ENCODE measurements around the gene IL15RA. TPM values are rescaled to one million over a fixed set of nuclear protein-coding genes. Genes with fewer than 3 reads are reported as not detected.

IL15RA gene
- total and polyA plus RNA-seq, 2 of the 8 experiments (the other 6 are each of a cell fraction or from before 2014, with no cell fraction given) = 1.3 to 1.4 TPM

GRCh38 chr10:6002809-6003510 lies 25.6 kb upstream of the IL15RA start:
- TF ChIP-seq ZNF274 (IDR thresholded peaks at IDR 0.05; ENCODE audit: borderline replicate concordance, extremely low read depth, low read length) (no peak), SP1 (IDR thresholded peaks at IDR 0.05; ENCODE audit: low read depth, low read length) (no peak), TBP (IDR thresholded peaks at IDR 0.05; ENCODE audit: low read depth, low read length) (no peak), EP300 (IDR thresholded peaks at IDR 0.05; ENCODE audit: borderline replicate concordance in 1 of 2, low read depth in 2 of 2, low read length in 2 of 2) (no peak), CHD1 (IDR thresholded peaks at IDR 0.05; ENCODE audit: low read depth, low read length) (no peak), RAD21 (IDR thresholded peaks at IDR 0.05 in 1 of 2, conservative IDR thresholded peaks at IDR 0.05 in 1 of 2; ENCODE audit: low read depth in 2 of 2, low read length in 2 of 2) (no peak), GABPA (IDR thresholded peaks at IDR 0.05; ENCODE audit: borderline replicate concordance, insufficient read depth, low read length) (no peak), NRF1 (IDR thresholded peaks at IDR 0.05; ENCODE audit: low read depth, low read length) (no peak), SIN3A (conservative IDR thresholded peaks at IDR 0.05 in 1 of 2, IDR thresholded peaks at IDR 0.05 in 1 of 2; ENCODE audit: low read depth in 1 of 2, low read length in 2 of 2) (no peak)
- Histone ChIP-seq H3K27ac (ENCODE audit: low read depth, low read length) (no peak overlapping the region), H3K18ac (ENCODE audit: extremely low read depth, low read length) (no peak overlapping the region), H3K4me3 (ENCODE audit: extremely low read depth in 1 of 4, insufficient read depth in 2 of 4, low read depth in 3 of 4, low read length in 4 of 4) (no peak overlapping the region), H3K9me3 (ENCODE audit: insufficient read depth in 2 of 2, low read depth in 1 of 2, low read length in 1 of 2) (peaks cover 4 to 8% of the 10 kb centered on the region in 2 experiments; a peak in 3 of 4 replicates), H2BK120ac (replicated peaks; ENCODE audit: low read depth, low read length) (no peak overlapping the region), H3K79me1 (ENCODE audit: low read depth, low read length) (no peaks in the 10 kb centered on the region), H4K91ac (replicated peaks; ENCODE audit: insufficient read length, low read length) (no peak overlapping the region), H3K56ac (replicated peaks; ENCODE audit: insufficient read length, low read depth, low read length) (no peak overlapping the region), H3K27me3 (replicated peaks in 1 of 4; ENCODE audit: control insufficient read depth in 3 of 4, extremely low read depth in 1 of 4, insufficient read depth in 3 of 4, low read length in 3 of 4) (no peaks in the 10 kb centered on the region), H3K9ac (replicated peaks in 1 of 4; ENCODE audit: extremely low read depth in 1 of 4, low read depth in 3 of 4, low read length in 3 of 4) (no peak overlapping the region), H2BK15ac (ENCODE audit: low read length) (no peak overlapping the region), H2BK12ac (ENCODE audit: low read depth, low read length) (no peak overlapping the region), H3K36me3 (ENCODE audit: control insufficient read depth in 2 of 4, insufficient read depth in 4 of 4, low read length in 3 of 4) (no peaks in the 10 kb centered on the region), H3K4ac (replicated peaks; ENCODE audit: insufficient read length, low read depth, low read length) (no peak overlapping the region), H2AK5ac (ENCODE audit: low read depth, low read length) (no peak overlapping the region), H4K5ac (ENCODE audit: insufficient read length, low read depth, low read length) (no peak overlapping the region), H3K79me2 (ENCODE audit: control insufficient read depth in 1 of 2, insufficient read depth in 2 of 2, low read length in 2 of 2) (no peaks in the 10 kb centered on the region), H4K20me1 (replicated peaks in 1 of 2; ENCODE audit: control insufficient read depth in 1 of 2, insufficient read depth in 2 of 2, low read length in 2 of 2) (no peaks in the 10 kb centered on the region), H2BK20ac (ENCODE audit: low read length) (no peak overlapping the region), H3K23ac (ENCODE audit: insufficient read length) (no peak overlapping the region), H3K14ac (ENCODE audit: insufficient read length) (no peak overlapping the region), H2BK5ac (ENCODE audit: low read depth, low read length) (no peak overlapping the region), H3K4me2 (ENCODE audit: insufficient read depth in 1 of 2, low read depth in 2 of 2, low read length in 2 of 2) (no peak overlapping the region), H2AFZ (ENCODE audit: low read length) (no peak overlapping the region), H3K4me1 (replicated peaks in 1 of 4; ENCODE audit: control insufficient read depth in 3 of 4, insufficient read depth in 4 of 4, low read length in 3 of 4) (peaks cover 0 to 3% (median under 1%) of the 10 kb centered on the region in 4 experiments; a peak in 2 of 7 replicates), H3K23me2 (ENCODE audit: low read depth, low read length) (no peaks in the 10 kb centered on the region), H4K8ac (ENCODE audit: extremely low read depth, insufficient read depth, low read length) (no peak overlapping the region)
- FAIRE-seq (no peak), DNase-seq (ENCODE audit: low read depth in 1 of 2, low spot score in 2 of 2) (peak in 1 of 2 experiments; percentile 3)
- POLR2A ChIA-PET (ENCODE audit: partially characterized antibody) = no interaction called here
- CTCF ChIA-PET (ENCODE audit: partially characterized antibody) = no interaction called here
- 87% methylated on average over 12 of the region's 12 CpGs; no CpG with 5 or more reads in 1 of the 2 experiments for WGBS, 2 experiments (ENCODE audit: extremely low coverage in 1 of 2, insufficient coverage in 1 of 2, insufficient read length in 1 of 2, insufficient replicate concordance in 2 of 2, low coverage in 1 of 2, low lambda C conversion rate in 2 of 2, missing lambda C conversion rate in 1 of 2)
